Fibroblast of lung (primary cell): Measurements from ENCODE around the gene RNF39. TPM values are rescaled to one million over a fixed set of nuclear protein-coding genes. Genes with fewer than 3 reads are reported as not detected.

ENCODE experiments used
- DNase-seq, 2 donors: peaks; one replicate each; pipeline versions ENCODE4 v3.0.0 to v3.0.0-alpha.2; 2010; ENCODE audit warnings: low read depth in 2 of 2
- H2AFZ ChIP-seq: 2 replicates; pipeline ENCODE4 v1.5.1; 2012; ENCODE audit warnings: low read length, control low read depth, inconsistent platforms
- H3K27ac ChIP-seq: 2 replicates; pipeline ENCODE4 v1.5.1; 2011; ENCODE audit warnings: low read length, control low read depth; ENCODE audit not compliant: insufficient read depth
- H3K27me3 ChIP-seq: 2 replicates; pipeline ENCODE4 v1.5.1; 2011; ENCODE audit warnings: mild to moderate bottlenecking, low read length; ENCODE audit not compliant: control insufficient read depth, insufficient read depth
- H3K36me3 ChIP-seq: 2 replicates; pipeline ENCODE4 v1.5.1; 2011; ENCODE audit warnings: low read length; ENCODE audit not compliant: control insufficient read depth, insufficient read depth
- H3K4me1 ChIP-seq: 2 replicates; pipeline ENCODE4 v1.5.1; 2011; ENCODE audit warnings: low read length; ENCODE audit not compliant: control insufficient read depth, insufficient read depth; ENCODE audit errors: extremely low read depth
- H3K4me2 ChIP-seq: 2 replicates; pipeline ENCODE4 v1.5.1; 2011; ENCODE audit warnings: low read length, control low read depth; ENCODE audit not compliant: insufficient read depth; ENCODE audit errors: extremely low read depth
- H3K4me3 ChIP-seq, 4 experiments: fragments of 200-600 bp in 1 of 4; sonication (generic) in 1 of 4; replicated peaks in 1 of 4; 2 replicates each; pipeline ENCODE4 v1.5.1; 2011 to 2016; ENCODE audit warnings: low read length in 4 of 4, low read depth in 3 of 4, mild to moderate bottlenecking in 3 of 4, control low read depth in 2 of 4, inconsistent platforms in 1 of 4, mixed read lengths in 1 of 4; ENCODE audit not compliant: insufficient read depth in 1 of 4; ENCODE audit errors: control extremely low read depth in 1 of 4
- H3K79me2 ChIP-seq: 2 replicates; pipeline ENCODE4 v1.5.1; 2012; ENCODE audit warnings: mild to moderate bottlenecking, low read length, inconsistent platforms; ENCODE audit not compliant: control insufficient read depth, insufficient read depth
- H3K9ac ChIP-seq: 2 replicates; pipeline ENCODE4 v1.5.1; 2011; ENCODE audit warnings: mild to moderate bottlenecking, low read length, control low read depth; ENCODE audit not compliant: insufficient read depth
- H3K9me3 ChIP-seq: 2 replicates; pipeline ENCODE4 v1.5.1; 2012; ENCODE audit warnings: low read depth, low read length; ENCODE audit not compliant: control insufficient read depth, insufficient read depth
- H4K20me1 ChIP-seq: 2 replicates; pipeline ENCODE4 v1.5.1; 2011; ENCODE audit warnings: low read length; ENCODE audit not compliant: control insufficient read depth, insufficient read depth; ENCODE audit errors: extremely low read depth
- CTCF ChIP-seq, 2 donors: IDR thresholded peaks in 1 of 2; conservative IDR thresholded peaks in 1 of 2; 1 replicate in 1 of 2; 2 replicates in 1 of 2; pipeline ENCODE4 v1.5.1; 2011 to 2012; ENCODE audit warnings: low read length in 2 of 2, control low read depth in 1 of 2, inconsistent platforms in 1 of 2, low read depth in 1 of 2, mild to moderate bottlenecking in 1 of 2
- EZH2 ChIP-seq: IDR thresholded peaks from 2 replicates; pipeline ENCODE4 v1.5.1; 2012; ENCODE audit warnings: low read length, control low read depth, mild to moderate bottlenecking; ENCODE audit errors: missing control alignments
- polyA plus RNA-seq, 2 donors: library from polyadenylated mRNA; depleted of rRNA in 1 of 2; stranded (reverse) in 1 of 2; unstranded in 1 of 2; fragments of >200 nt; gene quantifications; 2 replicates each; pipeline ENCODE4 v1.2.1, GENCODE V29; 2011 to 2012; ENCODE audit warnings: missing spikeins in 1 of 2
- total RNA-seq: library from RNA; depleted of rRNA; stranded (reverse); fragments of >200 nt; gene quantifications from 2 replicates; pipeline ENCODE4 v1.2.1, GENCODE V29; 2014

Gene RNF39
- total and polyA plus RNA-seq, 2 donors (not counting 1 experiment from before 2014, with no cell fraction given): not detected

GRCh38 chr6:30055513-30055912, 20.1 kb downstream of the RNF39 start:
- H3K4me2 ChIP-seq: no peak overlapping the region
- peaks cover 6% of the 10 kb centered on the region for H3K79me2 ChIP-seq
- no peak overlapping the region for H3K4me3 ChIP-seq
- no peaks in the 10 kb centered on the region for H3K27me3 ChIP-seq
- H3K9me3 ChIP-seq: no peaks in the 10 kb centered on the region
- H3K4me1 ChIP-seq: peaks cover 5% of the 10 kb centered on the region
- no peaks in the 10 kb centered on the region for H4K20me1 ChIP-seq
- no peaks in the 10 kb centered on the region for H3K36me3 ChIP-seq
- no peak overlapping the region for H3K27ac ChIP-seq
- TF ChIP-seq EZH2: no peak
- no peak for TF ChIP-seq CTCF (conservative IDR thresholded peaks at IDR 0.05 in 1 of 2, IDR thresholded peaks at IDR 0.05 in 1 of 2; ENCODE audit: low read depth in 1 of 2, low read length in 2 of 2)
- H3K9ac ChIP-seq: no peak overlapping the region
- no peak overlapping the region for H2AFZ ChIP-seq
- DNase-seq: no peak

- H3K4me3 ChIP-seq: no peak overlapping the region
- H3K9ac ChIP-seq: no peak overlapping the region
- H3K9me3 ChIP-seq: no peaks in the 10 kb centered on the region
- no peak overlapping the region for H2AFZ ChIP-seq
- no peak for DNase-seq
- H4K20me1 ChIP-seq: no peaks in the 10 kb centered on the region
- H3K27me3 ChIP-seq: no peaks in the 10 kb centered on the region
- no peaks in the 10 kb centered on the region for H3K4me1 ChIP-seq
- TF ChIP-seq CTCF (conservative IDR thresholded peaks at IDR 0.05 in 1 of 2, IDR thresholded peaks at IDR 0.05 in 1 of 2; ENCODE audit: low read depth in 1 of 2, low read length in 2 of 2): no peak
- no peak for TF ChIP-seq EZH2
- no peak overlapping the region for H3K4me2 ChIP-seq
- H3K36me3 ChIP-seq: no peaks in the 10 kb centered on the region
- H3K27ac ChIP-seq: no peak overlapping the region
- no peaks in the 10 kb centered on the region for H3K79me2 ChIP-seq
These were observed 21.9 kb downstream of the RNF39 start for GRCh38 chr6:30053682-30054081.

- Histone ChIP-seq H3K9ac (no peak overlapping the region), H4K20me1 (no peaks in the 10 kb centered on the region), H3K27ac (no peak overlapping the region), H2AFZ (no peak overlapping the region), H3K4me3 (no peak overlapping the region), H3K4me2 (no peak overlapping the region), H3K36me3 (no peaks in the 10 kb centered on the region), H3K4me1 (peaks cover 2% of the 10 kb centered on the region), H3K27me3 (no peaks in the 10 kb centered on the region), H3K79me2 (no peaks in the 10 kb centered on the region), H3K9me3 (no peaks in the 10 kb centered on the region)
- no peak for DNase-seq
- TF ChIP-seq CTCF (conservative IDR thresholded peaks at IDR 0.05 in 1 of 2, IDR thresholded peaks at IDR 0.05 in 1 of 2; ENCODE audit: low read depth in 1 of 2, low read length in 2 of 2) (no peak), EZH2 (no peak)
These were observed 28.3 kb downstream of the RNF39 start for GRCh38 chr6:30047220-30047619.
